ENCODE results near the gene NRAP. TPM values are rescaled to one million over a fixed set of nuclear protein-coding genes. Genes with fewer than 3 reads are reported as not detected.

The NRAP gene
- polyA plus RNA-seq, 1 donor (not counting 4 experiments of a cell fraction or from before 2014, with no cell fraction given) = not detected

DNA sequence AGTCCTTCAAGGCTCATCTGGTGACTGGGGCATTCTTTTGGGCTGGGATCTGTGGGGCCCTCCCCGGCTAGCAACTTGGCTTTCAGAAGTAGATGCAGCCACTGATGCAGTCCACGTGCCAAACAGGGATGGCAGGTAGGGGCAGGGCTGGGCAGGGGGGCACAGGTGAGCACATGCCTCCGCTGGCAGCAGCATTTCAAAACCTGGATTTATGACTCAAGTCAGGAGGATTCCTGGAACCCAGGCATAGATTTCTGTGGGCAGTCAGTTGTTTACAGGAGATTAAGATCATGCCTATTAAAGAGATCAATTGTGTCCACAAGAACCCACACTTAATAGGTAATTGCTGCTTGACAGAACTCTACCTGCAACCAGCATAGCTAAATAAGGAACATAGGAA is 111.8 kb downstream of the NRAP start:
- Histone ChIP-seq H3K36me3 (ENCODE audit: control insufficient read depth in 2 of 2, extremely low read depth in 1 of 2, insufficient read depth in 2 of 2, low read length in 2 of 2) (no peaks in the 10 kb centered on the region), H3K4me1 (ENCODE audit: control insufficient read depth, extremely low read depth, insufficient read depth, low read length) (peaks cover 9% of the 10 kb centered on the region), H3K4me3 (ENCODE audit: control insufficient read depth in 2 of 3, extremely low read depth in 1 of 3, insufficient read depth in 2 of 3, low read depth in 1 of 3, low read length in 3 of 3) (no peak overlapping the region), H2AFZ (ENCODE audit: control insufficient read depth, low read length) (no peak overlapping the region), H4K20me1 (ENCODE audit: control insufficient read depth, extremely low read depth, insufficient read depth, low read length) (no peaks in the 10 kb centered on the region), H3K79me2 (ENCODE audit: control insufficient read depth, insufficient read depth, low read length) (no peaks in the 10 kb centered on the region), H3K4me2 (ENCODE audit: control insufficient read depth, extremely low read depth, insufficient read depth, low read depth, low read length) (no peak overlapping the region), H3K9me3 (ENCODE audit: control insufficient read depth, low read depth, low read length) (no peaks in the 10 kb centered on the region), H3K27me3 (ENCODE audit: control insufficient read depth, extremely low read depth, insufficient read depth, low read length) (no peaks in the 10 kb centered on the region), H3K27ac (ENCODE audit: control insufficient read depth, insufficient read depth, low read length) (no peak overlapping the region), H3K9ac (ENCODE audit: control insufficient read depth, extremely low read depth, insufficient read depth, low read length) (no peak overlapping the region), H3K9me1 (ENCODE audit: control insufficient read depth, extremely low read depth, insufficient read depth, low read length) (no peaks in the 10 kb centered on the region)
- TF ChIP-seq CTCF (optimal IDR thresholded peaks at IDR 0.05 in 1 of 3, IDR thresholded peaks at IDR 0.05 in 1 of 3, conservative IDR thresholded peaks at IDR 0.05 in 1 of 3; ENCODE audit: extremely low read depth in 1 of 3, insufficient read depth in 2 of 3, low read length in 3 of 3) (no peak), EZH2 (IDR thresholded peaks at IDR 0.05; ENCODE audit: low read length) (no peak)
- FAIRE-seq (no peak), DNase-seq (ENCODE audit: low read depth, low spot score) (peak; percentile 40)
- dilution Hi-C loops (cut with MboI; ENCODE audit: extremely low pct_ligation_motif_present, low sequenced_read_pairs) = no loop called here

DNA sequence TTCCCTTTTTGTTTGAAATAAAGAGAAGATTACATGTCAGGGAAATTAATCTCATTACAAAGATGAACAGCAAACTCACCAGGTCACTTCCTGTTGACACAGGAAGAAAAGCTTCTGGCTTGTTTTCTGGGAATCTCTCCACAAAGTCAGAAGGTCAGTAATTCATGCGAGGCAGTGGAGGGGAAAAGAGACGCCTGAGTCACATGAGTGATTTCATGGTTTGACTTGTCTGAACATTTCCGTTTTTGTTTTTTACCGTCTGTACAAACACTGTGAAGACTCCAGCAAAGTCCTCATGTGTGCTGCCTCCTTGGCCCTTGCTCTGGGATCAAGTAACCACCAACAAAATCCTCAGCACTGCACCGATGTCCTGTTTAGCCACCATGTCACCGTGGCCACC is 113.5 kb downstream of the NRAP start:
- Histone ChIP-seq H3K9me1 (ENCODE audit: control insufficient read depth, extremely low read depth, insufficient read depth, low read length) (no peaks in the 10 kb centered on the region), H3K4me3 (ENCODE audit: control insufficient read depth in 2 of 3, extremely low read depth in 1 of 3, insufficient read depth in 2 of 3, low read depth in 1 of 3, low read length in 3 of 3) (no peak overlapping the region), H3K4me2 (ENCODE audit: control insufficient read depth, extremely low read depth, insufficient read depth, low read depth, low read length) (peak overlapping the region; percentile 6), H3K9me3 (ENCODE audit: control insufficient read depth, low read depth, low read length) (no peaks in the 10 kb centered on the region), H4K20me1 (ENCODE audit: control insufficient read depth, extremely low read depth, insufficient read depth, low read length) (no peaks in the 10 kb centered on the region), H3K79me2 (ENCODE audit: control insufficient read depth, insufficient read depth, low read length) (no peaks in the 10 kb centered on the region), H3K27ac (ENCODE audit: control insufficient read depth, insufficient read depth, low read length) (no peak overlapping the region), H2AFZ (ENCODE audit: control insufficient read depth, low read length) (peak overlapping the region; percentile 52), H3K27me3 (ENCODE audit: control insufficient read depth, extremely low read depth, insufficient read depth, low read length) (no peaks in the 10 kb centered on the region), H3K9ac (ENCODE audit: control insufficient read depth, extremely low read depth, insufficient read depth, low read length) (no peak overlapping the region), H3K36me3 (ENCODE audit: control insufficient read depth in 2 of 2, extremely low read depth in 1 of 2, insufficient read depth in 2 of 2, low read length in 2 of 2) (no peaks in the 10 kb centered on the region), H3K4me1 (ENCODE audit: control insufficient read depth, extremely low read depth, insufficient read depth, low read length) (peaks cover 9% of the 10 kb centered on the region)
- dilution Hi-C loops (cut with MboI; ENCODE audit: extremely low pct_ligation_motif_present, low sequenced_read_pairs) = no loop called here
- peak; percentile 56 for FAIRE-seq
- TF ChIP-seq EZH2 (IDR thresholded peaks at IDR 0.05; ENCODE audit: low read length) (no peak), CTCF (optimal IDR thresholded peaks at IDR 0.05 in 1 of 3, IDR thresholded peaks at IDR 0.05 in 1 of 3, conservative IDR thresholded peaks at IDR 0.05 in 1 of 3; ENCODE audit: extremely low read depth in 1 of 3, insufficient read depth in 2 of 3, low read length in 3 of 3) (no peak)
- DNase-seq (ENCODE audit: low read depth, low spot score) = peak; percentile 2
